Measurements from ENCODE around the gene HSPB9. TPM values are rescaled to one million over a fixed set of nuclear protein-coding genes. Genes with fewer than 3 reads are reported as not detected.
"Not testable (repeated sequence)": the region's sequence is repeated elsewhere in the genome, so short reads cannot be mapped to it uniquely, and the experiment has no call there.

Gene HSPB9
- total RNA-seq, 1 donor from 2014 or later = not detected

GRCh38 chr17:42120161-42120769, 2.3 kb upstream of the HSPB9 start:
- no peak for DNase-seq

- peak; percentile 76 for DNase-seq
Observed at GRCh38 chr17:42120770-42121769, 1.5 kb upstream of the HSPB9 start, which contains the start of gene KAT2A. KAT2A (minus strand) TSS chr17:42121367; CDS start chr17:42121304, 63 bp downstream.

- no peak for DNase-seq
Observed at GRCh38 chr17:42124256-42124655, 1.7 kb downstream of the HSPB9 start.

- DNase-seq = no peak
Observed at GRCh38 chr17:42125565-42125964, 3.0 kb downstream of the HSPB9 start.

DNA sequence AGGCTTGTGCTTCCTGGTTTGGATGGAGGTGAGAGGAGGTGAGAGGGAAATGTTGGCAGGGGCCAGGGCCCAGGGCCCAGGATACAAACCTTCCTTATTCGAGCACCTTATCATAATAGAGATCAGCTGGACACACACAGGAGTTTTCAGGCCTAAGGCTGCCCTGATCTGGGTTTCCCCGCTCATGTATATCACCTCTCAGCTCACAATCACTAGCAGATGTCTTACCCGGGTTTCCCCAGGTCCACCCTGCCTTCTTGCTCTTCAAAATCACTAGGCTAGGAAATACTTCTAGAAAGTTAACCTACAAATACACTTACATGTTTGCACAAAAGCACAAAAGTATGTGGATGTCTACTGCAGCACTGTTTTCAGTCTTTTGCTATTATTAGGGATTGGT, 4.2 kb downstream of the HSPB9 start:
- no peak for DNase-seq

DNA sequence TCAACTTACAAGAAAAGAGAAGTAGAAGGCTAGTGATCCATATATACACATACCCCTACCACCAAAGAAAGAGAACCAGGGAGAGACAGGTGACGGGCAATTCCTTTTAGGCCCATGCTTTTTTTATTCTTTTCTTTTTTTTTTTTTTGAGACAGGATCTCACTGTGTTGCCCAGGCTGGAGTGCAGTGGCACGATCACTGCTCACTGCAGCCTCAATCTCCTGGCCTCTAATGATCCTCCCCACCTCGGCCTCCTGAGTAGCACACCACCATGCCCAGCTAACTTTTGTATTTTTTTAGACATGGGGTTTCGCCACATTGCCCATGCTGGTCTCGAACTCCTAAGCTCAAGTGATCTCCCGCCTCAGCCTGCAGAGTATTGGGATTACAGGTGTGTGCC, 4.8 kb downstream of the HSPB9 start:
- DNase-seq = no peak

DNA sequence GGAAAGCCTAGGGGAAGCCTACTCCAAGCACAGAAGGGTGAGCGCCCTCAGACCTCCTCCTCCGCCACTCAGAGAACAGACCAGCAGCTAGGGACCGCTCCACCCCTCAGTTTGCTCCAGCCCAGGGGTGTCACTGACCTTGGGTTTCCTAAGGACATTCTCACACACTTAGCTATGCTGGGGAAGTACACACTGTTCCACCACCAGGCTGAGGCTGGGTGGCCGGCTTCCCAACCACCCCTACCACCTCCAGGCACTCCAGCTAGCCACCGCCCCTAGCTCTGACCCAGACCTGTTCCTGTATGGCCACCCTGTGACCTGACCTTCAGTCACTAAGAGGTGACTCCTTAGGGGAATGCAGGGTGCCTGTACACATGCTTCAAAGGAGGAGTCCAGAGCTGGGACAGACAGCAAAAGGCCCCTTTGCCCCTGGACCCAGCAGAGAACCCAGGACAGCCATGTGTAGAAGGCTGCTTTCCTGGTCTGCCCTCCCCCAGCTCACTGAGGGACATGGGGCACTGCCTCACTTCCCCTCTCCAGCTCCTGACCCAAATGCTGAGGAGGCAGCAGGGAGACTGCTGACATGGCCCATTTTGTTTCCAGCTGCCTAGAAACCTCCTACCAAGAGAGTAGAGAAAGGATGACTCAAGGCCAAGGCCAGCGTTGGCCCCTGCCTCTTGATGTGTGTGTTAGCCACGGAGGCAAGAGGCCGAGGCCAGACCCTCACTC, 6.7 kb downstream of the HSPB9 start:
- DNase-seq = no peak

DNA sequence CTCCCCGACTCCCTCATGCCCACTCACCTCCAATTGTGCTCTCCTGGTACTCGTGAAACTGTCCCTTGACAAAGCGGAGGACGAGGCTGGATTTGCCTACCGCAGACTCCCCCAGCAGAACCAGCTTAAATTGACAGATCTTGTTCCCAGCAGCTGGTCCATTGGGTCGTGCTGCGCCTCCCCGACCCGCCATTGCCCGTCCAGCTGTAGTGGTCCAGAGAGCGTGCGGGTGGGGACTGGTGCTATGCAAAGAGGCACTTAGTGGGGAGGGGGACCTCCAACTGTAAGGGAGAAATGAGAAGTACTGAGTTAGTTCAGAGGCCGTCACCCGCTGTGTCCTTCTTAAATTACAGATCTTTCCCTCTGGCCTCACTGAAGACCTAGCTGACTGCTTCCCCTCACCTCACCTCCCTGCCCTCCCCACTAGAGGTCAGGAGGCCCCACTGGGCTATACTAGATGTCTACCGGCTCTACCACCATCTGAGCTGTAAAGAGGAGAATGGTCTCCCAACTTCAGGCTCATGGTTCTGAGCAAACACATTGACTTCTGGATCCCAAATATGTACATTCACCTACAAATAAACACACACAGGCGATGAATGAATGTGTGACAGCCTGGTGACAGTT, 7.8 kb downstream of the HSPB9 start:
- DNase-seq = no peak

DNA sequence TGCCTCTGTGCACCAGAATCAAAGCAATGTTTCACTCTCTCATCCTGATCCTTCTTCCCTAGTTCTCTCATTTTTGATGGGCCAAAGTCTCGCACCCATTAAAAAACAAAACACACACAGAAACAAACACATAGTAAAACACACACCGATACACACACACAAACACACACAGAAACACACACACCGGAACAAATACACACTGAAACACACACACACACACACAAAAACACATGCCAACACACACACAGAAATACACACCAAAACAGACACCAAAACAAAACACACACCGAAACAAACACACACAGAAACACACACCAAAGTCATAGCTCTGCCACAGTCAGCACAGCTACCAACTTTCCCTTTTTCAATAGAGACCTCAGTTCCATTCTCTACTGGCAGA, 8.6 kb downstream of the HSPB9 start:
- no peak for DNase-seq

DNA sequence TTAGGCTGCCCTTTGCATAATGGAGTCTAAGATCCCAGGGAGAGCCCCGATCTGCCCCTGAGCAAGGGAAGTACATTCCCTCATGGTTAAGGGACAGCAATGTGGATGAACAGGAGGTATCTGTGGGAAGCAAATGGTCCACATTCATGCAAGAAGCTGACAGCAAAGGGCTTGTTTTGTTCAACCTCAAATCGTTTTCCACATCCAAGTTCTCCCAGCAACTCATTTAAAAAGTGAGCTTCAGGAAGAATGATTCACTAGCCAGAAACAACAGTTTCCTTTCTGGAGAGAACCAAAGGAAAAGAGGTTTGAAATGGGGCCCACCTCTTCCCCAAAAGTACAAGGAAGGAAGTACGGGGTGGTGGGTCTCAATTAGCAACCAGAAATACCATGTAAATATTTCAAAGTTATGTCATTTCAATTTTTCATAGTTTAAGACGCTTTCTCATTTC, 9.4 kb downstream of the HSPB9 start:
- no peak for DNase-seq

- DNase-seq = peak; percentile 49
Observed at GRCh38 chr17:42132941-42133340, 10.3 kb downstream of the HSPB9 start.

GRCh38 chr17:42133461-42134041, 10.9 kb downstream of the HSPB9 start:
- no peak for DNase-seq

DNA sequence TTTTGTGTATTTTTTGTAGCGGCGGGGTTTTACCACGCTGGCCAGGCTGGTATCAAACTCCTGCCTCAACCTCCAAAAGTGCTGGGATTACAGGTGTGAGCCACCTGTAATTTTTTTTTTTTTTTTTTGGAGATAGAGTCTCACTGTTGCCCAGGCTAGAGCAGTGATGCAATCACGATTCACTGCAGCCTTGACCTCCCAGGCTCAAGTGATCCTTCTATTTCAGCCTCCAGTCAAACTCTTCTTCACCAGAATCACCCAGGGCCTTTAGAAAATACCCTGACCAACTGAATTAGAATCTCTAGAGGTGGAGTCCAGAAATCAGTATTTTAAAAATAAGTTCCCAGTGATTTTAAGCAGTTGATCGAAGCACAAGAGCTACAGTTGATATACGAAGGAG, 12.5 kb downstream of the HSPB9 start:
- DNase-seq = no peak

GRCh38 chr17:42135664-42136653, 13.4 kb downstream of the HSPB9 start:
- DNase-seq = no peak

DNA sequence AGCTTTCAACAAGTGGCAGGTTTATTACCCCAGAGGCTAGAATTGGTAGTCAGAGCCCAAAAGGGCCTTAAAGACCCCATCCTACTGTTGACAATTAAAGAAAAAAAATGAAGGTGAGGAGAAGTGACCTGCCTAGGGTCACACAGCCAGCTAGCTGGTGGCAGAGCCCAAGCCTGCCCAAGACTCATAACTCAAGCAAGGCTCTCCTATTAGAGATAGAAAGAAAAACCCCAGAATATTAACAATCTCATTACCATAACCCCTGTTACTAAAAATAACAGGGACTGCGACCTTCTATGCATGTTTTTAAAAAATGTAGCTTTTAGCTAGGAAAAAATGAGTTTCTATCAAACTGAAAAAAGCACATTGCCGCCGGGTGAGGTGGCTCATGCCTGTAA, 14.0 kb downstream of the HSPB9 start:
- no peak for DNase-seq

- no peak for DNase-seq
Observed at GRCh38 chr17:42138749-42139492, 16.3 kb downstream of the HSPB9 start.

GRCh38 chr17:42140690-42141089, 18.1 kb downstream of the HSPB9 start:
- not testable (repeated sequence) for DNase-seq

DNA sequence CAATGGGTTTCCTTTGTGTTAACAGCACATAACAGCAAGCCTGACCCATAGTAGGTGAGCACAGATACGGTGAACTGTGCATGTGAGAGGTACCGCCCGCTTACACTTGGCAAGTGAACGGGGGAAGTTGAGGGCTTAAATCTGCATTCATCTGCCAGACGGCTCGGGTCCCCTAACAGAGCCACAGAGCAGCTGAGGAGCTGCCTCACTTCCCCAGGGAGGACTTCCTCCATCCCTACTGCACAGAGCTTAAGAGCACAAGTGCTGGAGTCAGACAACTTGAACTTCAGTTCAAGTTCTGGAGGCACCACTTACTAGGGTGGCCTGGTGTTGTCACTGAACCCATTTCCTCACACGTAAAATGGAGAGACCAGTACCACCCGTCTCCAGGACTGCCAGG, 18.8 kb downstream of the HSPB9 start:
- DNase-seq = no peak

- no peak for DNase-seq
Observed at GRCh38 chr17:42142371-42142896, 19.8 kb downstream of the HSPB9 start.

- DNase-seq = not testable (repeated sequence)
Observed at GRCh38 chr17:42143138-42143537, 20.5 kb downstream of the HSPB9 start.
